Measurements from ENCODE around the gene CEP170. TPM values are rescaled to one million over a fixed set of nuclear protein-coding genes. Genes with fewer than 3 reads are reported as not detected.

Gene CEP170
- total RNA-seq: 10 to 100 TPM; 10.6 to 37.5 (median 16.6) TPM

DNA sequence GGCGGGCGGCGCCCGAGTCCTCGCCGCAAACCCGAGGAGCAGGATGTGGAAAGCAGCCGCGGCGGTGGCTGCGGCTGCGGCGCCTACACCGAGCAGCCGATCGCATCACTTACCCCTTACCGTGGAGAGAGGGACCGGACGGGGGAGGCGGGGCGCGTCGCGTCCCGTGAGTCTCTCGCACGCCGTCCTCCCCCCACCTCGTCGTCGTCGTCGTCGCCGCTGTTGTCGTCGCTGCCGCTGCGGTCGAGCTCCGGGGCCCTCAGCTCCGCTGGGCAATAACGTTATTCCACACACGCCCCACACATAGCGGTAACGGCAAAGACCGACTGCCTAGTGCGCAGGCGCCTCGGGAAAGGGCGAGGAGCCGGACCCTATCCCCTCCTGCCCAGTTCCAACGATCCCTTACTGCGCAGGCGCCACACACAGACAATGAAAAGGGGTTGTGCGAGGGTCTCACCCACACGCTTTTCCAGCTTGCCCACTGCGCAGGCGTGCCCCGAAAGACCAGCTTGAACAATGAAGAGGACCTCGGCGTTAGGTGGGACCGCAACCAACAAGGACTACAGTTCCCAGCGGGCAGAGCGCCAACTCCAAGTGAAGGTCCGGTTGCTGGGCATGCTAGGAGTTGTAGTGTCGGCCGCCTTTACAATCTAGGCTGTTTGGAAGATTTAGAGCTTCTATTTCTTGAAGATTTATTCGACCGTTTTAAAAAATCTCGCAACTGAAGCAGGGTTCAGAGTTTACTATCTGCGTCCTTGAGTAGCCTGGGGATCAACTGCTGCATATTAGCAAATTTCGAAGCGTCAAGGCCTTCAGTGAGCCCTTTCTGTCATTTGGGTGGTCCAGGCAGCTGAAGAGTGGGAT, at the start of gene CEP170:
CEP170 (minus strand) TSS at position 355 of the 864 bp plus-strand sequence. CDS start 30,001 bp downstream, outside the sequence.
- TF ChIP-seq POLR2A (IDR thresholded peaks at IDR 0.05) (peak in 1 of 2 donors; percentile 60), EP300 (IDR thresholded peaks at IDR 0.05) (no peak), POLR2AphosphoS5 (IDR thresholded peaks at IDR 0.05) (peak; percentile 55 to 62 (median 60))
- TF ChIP-seq, protein P1, sequence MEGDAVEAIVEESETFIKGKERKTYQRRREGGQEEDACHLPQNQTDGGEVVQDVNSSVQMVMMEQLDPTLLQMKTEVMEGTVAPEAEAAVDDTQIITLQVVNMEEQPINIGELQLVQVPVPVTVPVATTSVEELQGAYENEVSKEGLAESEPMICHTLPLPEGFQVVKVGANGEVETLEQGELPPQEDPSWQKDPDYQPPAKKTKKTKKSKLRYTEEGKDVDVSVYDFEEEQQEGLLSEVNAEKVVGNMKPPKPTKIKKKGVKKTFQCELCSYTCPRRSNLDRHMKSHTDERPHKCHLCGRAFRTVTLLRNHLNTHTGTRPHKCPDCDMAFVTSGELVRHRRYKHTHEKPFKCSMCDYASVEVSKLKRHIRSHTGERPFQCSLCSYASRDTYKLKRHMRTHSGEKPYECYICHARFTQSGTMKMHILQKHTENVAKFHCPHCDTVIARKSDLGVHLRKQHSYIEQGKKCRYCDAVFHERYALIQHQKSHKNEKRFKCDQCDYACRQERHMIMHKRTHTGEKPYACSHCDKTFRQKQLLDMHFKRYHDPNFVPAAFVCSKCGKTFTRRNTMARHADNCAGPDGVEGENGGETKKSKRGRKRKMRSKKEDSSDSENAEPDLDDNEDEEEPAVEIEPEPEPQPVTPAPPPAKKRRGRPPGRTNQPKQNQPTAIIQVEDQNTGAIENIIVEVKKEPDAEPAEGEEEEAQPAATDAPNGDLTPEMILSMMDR (IDR thresholded peaks at IDR 0.05): no peak
- Histone ChIP-seq H3K27ac (peak within 1 kb of the TSS; percentile 96), H3K4me3 (peak within 1 kb of the TSS; percentile 80), H3K4me1 (peaks cover 36% of the 10 kb centered on the region), H3K36me3 (no peaks in the 10 kb centered on the region), H3K9me3 (no peaks in the 10 kb centered on the region), H3K27me3 (no peaks in the 10 kb centered on the region)
- WGBS: under 1% methylated on average over 21 of the region's 74 CpGs
- peak; percentile 95 to 96 for DNase-seq (ENCODE audit: low spot score in 2 of 2)

- Histone ChIP-seq H3K36me3 (peaks cover 37% of the 10 kb centered on the region), H3K27ac (no peak overlapping the region), H3K27me3 (no peaks in the 10 kb centered on the region), H3K4me1 (no peaks in the 10 kb centered on the region), H3K4me3 (no peak overlapping the region), H3K9me3 (peaks cover 5% of the 10 kb centered on the region)
- WGBS: 93% methylated on average over 2 of the region's 2 CpGs
- no peak for DNase-seq (ENCODE audit: low spot score in 2 of 2)
- TF ChIP-seq EP300 (IDR thresholded peaks at IDR 0.05) (no peak), POLR2AphosphoS5 (IDR thresholded peaks at IDR 0.05) (no peak)
Measured at GRCh38 chr1:243301059-243301458, 46.0 kb upstream of the CEP170 start.

DNA sequence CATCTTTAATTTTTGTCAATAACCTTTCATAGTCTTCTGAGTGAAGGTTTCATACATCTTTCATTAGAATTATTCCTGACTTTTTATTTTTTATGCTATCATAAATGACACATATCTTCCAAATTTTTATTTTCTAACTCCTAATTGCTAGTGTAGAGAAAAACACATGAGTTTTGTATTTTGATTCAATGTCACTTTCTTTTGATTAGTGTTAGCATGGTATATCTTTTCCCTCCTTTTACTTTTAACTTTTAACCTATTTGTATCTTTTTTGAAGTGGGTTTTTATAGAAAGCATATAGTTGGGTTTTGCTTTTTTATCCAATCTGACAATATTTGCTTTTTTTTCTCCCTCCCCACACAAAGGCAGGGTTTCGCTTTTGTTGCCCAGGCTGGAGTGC, 44.0 kb upstream of the CEP170 start:
- Histone ChIP-seq H3K4me1 (no peaks in the 10 kb centered on the region), H3K4me3 (no peak overlapping the region), H3K27ac (no peak overlapping the region), H3K9me3 (peaks cover 5% of the 10 kb centered on the region), H3K36me3 (peaks cover 39% of the 10 kb centered on the region), H3K27me3 (no peaks in the 10 kb centered on the region)
- TF ChIP-seq POLR2A (IDR thresholded peaks at IDR 0.05) (no peak), EP300 (IDR thresholded peaks at IDR 0.05) (no peak), POLR2AphosphoS5 (IDR thresholded peaks at IDR 0.05) (no peak)
- TF ChIP-seq, protein P1 (IDR thresholded peaks at IDR 0.05): no peak
- 90% methylated on average over 1 of the region's 1 CpG for WGBS
- no peak for DNase-seq (ENCODE audit: low spot score in 2 of 2)

DNA sequence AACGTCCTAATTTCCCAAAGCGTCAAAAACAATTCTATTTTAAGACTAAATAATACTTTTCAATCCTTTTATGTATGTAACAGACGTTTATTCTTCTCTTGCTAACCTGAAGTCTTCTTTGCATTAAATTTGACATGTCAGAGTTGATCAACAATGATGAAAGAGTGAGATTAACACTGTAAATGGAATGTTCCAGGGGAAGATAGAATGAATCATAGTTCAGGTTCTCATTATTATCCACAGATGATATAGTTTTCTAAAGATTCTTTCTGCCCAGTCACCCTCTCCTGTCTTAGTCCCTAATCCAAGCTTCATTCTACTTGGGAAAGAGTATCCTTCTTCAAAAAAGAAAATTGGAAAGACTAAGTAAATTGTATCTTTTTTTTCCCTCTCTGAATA, 39.6 kb upstream of the CEP170 start:
- WGBS: 80% methylated on average over 3 of the region's 3 CpGs
- H3K27me3 ChIP-seq: no peaks in the 10 kb centered on the region
- H3K9me3 ChIP-seq: peaks cover 5% of the 10 kb centered on the region
- TF ChIP-seq POLR2AphosphoS5 (IDR thresholded peaks at IDR 0.05): no peak
- TF ChIP-seq, protein P1 (IDR thresholded peaks at IDR 0.05): no peak
- no peak for TF ChIP-seq POLR2A (IDR thresholded peaks at IDR 0.05)
- TF ChIP-seq EP300 (IDR thresholded peaks at IDR 0.05): no peak
- no peak overlapping the region for H3K4me3 ChIP-seq
- H3K36me3 ChIP-seq: peaks cover 48% of the 10 kb centered on the region
- no peaks in the 10 kb centered on the region for H3K4me1 ChIP-seq
- DNase-seq (ENCODE audit: low spot score in 2 of 2): no peak
- H3K27ac ChIP-seq: no peak overlapping the region

DNA sequence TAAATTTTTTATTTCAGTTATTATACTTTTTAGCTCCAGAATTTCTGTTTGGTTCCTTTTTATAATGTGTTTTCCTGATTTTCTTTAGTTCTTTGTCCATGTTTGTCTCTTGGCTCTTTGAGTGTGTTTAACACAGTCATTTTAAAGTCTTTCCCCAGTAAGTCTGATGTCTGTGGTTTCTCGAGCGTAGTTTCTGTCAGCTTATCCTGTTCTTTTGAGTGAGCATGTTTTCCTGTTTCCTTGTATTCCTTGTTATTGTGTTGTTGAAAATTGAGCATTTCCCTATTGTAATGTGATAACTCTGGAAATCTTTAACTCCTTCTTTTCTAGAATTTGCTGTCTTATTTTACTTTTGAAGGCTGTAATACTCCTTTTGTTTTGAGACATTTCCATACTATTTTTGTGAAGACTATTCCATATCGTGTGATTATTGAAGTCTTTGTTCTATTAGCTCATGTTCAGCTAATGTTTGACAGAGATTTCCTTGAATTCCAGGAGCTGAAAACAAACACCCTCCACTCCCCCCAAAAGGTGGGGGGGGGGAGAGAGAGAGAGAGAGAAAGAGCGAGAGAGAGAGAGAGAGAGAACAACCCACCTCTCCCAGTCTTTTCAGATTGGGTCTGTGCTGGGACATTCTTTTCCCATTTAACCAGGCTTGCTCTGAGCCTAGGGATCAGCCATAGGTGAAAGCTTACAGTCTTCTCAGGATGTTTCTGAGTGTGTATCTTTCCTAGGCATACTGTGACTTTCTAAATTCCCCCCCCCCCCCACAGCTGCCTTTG, 39.1 kb upstream of the CEP170 start:
- TF ChIP-seq POLR2A (IDR thresholded peaks at IDR 0.05): no peak
- no peak for TF ChIP-seq EP300 (IDR thresholded peaks at IDR 0.05)
- TF ChIP-seq, protein P1 (IDR thresholded peaks at IDR 0.05): no peak
- TF ChIP-seq POLR2AphosphoS5 (IDR thresholded peaks at IDR 0.05): no peak
- WGBS: 82% methylated on average over 4 of the region's 4 CpGs

More for the DNA sequence above, 39.1 kb upstream of the CEP170 start:
- no peaks in the 10 kb centered on the region for H3K27me3 ChIP-seq
- DNase-seq (ENCODE audit: low spot score in 2 of 2): no peak
- no peak overlapping the region for H3K27ac ChIP-seq
- H3K4me3 ChIP-seq: no peak overlapping the region
- no peaks in the 10 kb centered on the region for H3K4me1 ChIP-seq
- H3K36me3 ChIP-seq: peaks cover 46% of the 10 kb centered on the region
- H3K9me3 ChIP-seq: peaks cover 5% of the 10 kb centered on the region
